Lower leg skin (tissue), 4 donors: Measurements from ENCODE around the gene CPT2. TPM values are rescaled to one million over a fixed set of nuclear protein-coding genes. Genes with fewer than 3 reads are reported as not detected.

ENCODE experiments used
- DNase-seq, 2 donors: peaks; one replicate each; pipeline ENCODE4 v3.0.0-alpha.2; 2019; ENCODE audit warnings: low spot score in 2 of 2
- H3K4me3 ChIP-seq: fragments of 200-600 bp; sonication (generic); 2 replicates; pipeline ENCODE4 v1.5.1; 2017; ENCODE audit warnings: mild to moderate bottlenecking, low read depth; ENCODE audit not compliant: poor library complexity, severe bottlenecking
- CTCF ChIP-seq, 3 donors: fragments of 450-650 bp; IDR thresholded peaks; one replicate each; pipeline ENCODE4 v1.5.1; 2016; ENCODE audit warnings: antibody characterized with exemption in 3 of 3, mild to moderate bottlenecking in 3 of 3, moderate library complexity in 2 of 3
- POLR2A ChIP-seq, 2 donors: fragments of 450-650 bp; IDR thresholded peaks; one replicate each; pipeline ENCODE4 v1.6.1; 2016 to 2017; ENCODE audit warnings: antibody characterized with exemption in 2 of 2, mild to moderate bottlenecking in 1 of 2, moderate library complexity in 1 of 2
- WGBS, 2 donors: methylation state at CpG; one replicate each; pipeline ENCODE4 v1.1.5; 2018; 5-methylcytosine and 5-hydroxymethylcytosine counted together
- intact Hi-C: fragments of 100-400 bp; cut with DNase I; formaldehyde crosslinking; loops from one replicate; pipeline ENCODE4 v1.15.0; 2023; ENCODE audit warnings: low total_unique reads
- total RNA-seq, 4 donors: library from RNA; depleted of rRNA; stranded (reverse); fragments of >200 nt; gene quantifications; one replicate each; pipeline ENCODE4 v1.1.0, GENCODE V29; 2016

Gene CPT2
- total RNA-seq, 4 donors from 2014 or later = 30.1 to 47.1 (median 36.7) TPM

GRCh38 chr1:53260631-53261247, 64.1 kb downstream of the CPT2 start:
- TF ChIP-seq POLR2A (IDR thresholded peaks at IDR 0.05) = no peak
- no peak for TF ChIP-seq CTCF (IDR thresholded peaks at IDR 0.05)

GRCh38 chr1:53262000-53262399, 65.4 kb downstream of the CPT2 start:
- 93 to 98% methylated on average over 3 of the region's 3 CpGs for WGBS, 2 donors
- DNase-seq = no peak
- TF ChIP-seq POLR2A (IDR thresholded peaks at IDR 0.05) = no peak
- TF ChIP-seq CTCF (IDR thresholded peaks at IDR 0.05) = no peak
- H3K4me3 ChIP-seq = no peak overlapping the region
- intact Hi-C loops = no loop called here

More at GRCh38 chr1:53260631-53261247, 64.1 kb downstream of the CPT2 start:
- WGBS, 2 donors = 89 to 94% methylated on average over 4 of the region's 4 CpGs
- DNase-seq = no peak
- intact Hi-C loops = no loop called here
- no peak overlapping the region for H3K4me3 ChIP-seq

Other genes starting within 250 kb of the CPT2 start
- gene PODN, start 134.6 kb upstream of the CPT2 start, total RNA-seq = 10 to 100 TPM; 11.3 to 58.8 (median 14.4) TPM
- gene SLC1A7, start 54.2 kb upstream of the CPT2 start, total RNA-seq = not detected
- gene CZIB, start 23.8 kb downstream of the CPT2 start, total RNA-seq = 10 to 100 TPM; 19.1 to 39.8 (median 29.0) TPM
- gene MAGOH, start 41.7 kb downstream of the CPT2 start, total RNA-seq = 10 to 100 TPM; 15.2 to 33.7 (median 21.1) TPM
- 1 to 10 TPM in 3 of 4 donors, under 1 TPM in 1; 0.76 to 4.0 (median 2.0) TPM for gene LRP8, start 131.2 kb downstream of the CPT2 start, total RNA-seq